Measurements from ENCODE around the gene ANGPTL3.

- TF ChIP-seq CTCF (IDR thresholded peaks at IDR 0.05), result no peak
- no peak for TF ChIP-seq POLR2A (IDR thresholded peaks at IDR 0.05)
These were observed 16.0 kb downstream of the ANGPTL3 start for GRCh38 chr1:62613325-62613727.

Measured in body of pancreas (tissue), 4 donors.